D721Med (cell line): ENCODE results near the gene NEK8.
A peak's percentile ranks its signal among the peaks of the same experiment; 100 is the strongest.

Source experiments
- DNase-seq: peaks from one replicate; pipeline ENCODE4 v3.0.0; 2011; ENCODE audit warnings: low spot score; ENCODE audit not compliant: insufficient read length
- FAIRE-seq: peaks from 2 replicates; lab custom pipeline; 2011; peaks lifted over from hg19 to GRCh38; lab: Jason Lieb, UNC
- CTCF ChIP-seq: IDR thresholded peaks from 2 replicates; pipeline ENCODE4 v1.5.1; 2012; ENCODE audit warnings: mild to moderate bottlenecking, control low read depth; ENCODE audit not compliant: insufficient read depth; ENCODE audit errors: missing control alignments

Gene NEK8

GRCh38 chr17:28744104-28744971 lies 15.8 kb downstream of the NEK8 start:
- peak; percentile 54 for DNase-seq
- TF ChIP-seq CTCF = no peak
- FAIRE-seq = no peak

- TF ChIP-seq CTCF = no peak
- DNase-seq (no peak), FAIRE-seq (no peak)
Measured at GRCh38 chr17:28744972-28745785, 16.6 kb downstream of the NEK8 start.

GRCh38 chr17:28745786-28746411 lies 17.3 kb downstream of the NEK8 start:
- no peak for TF ChIP-seq CTCF
- DNase-seq (no peak), FAIRE-seq (no peak)

GRCh38 chr17:28746611-28747050 lies 18.0 kb downstream of the NEK8 start:
- no peak for FAIRE-seq
- no peak for DNase-seq
- TF ChIP-seq CTCF = no peak

- DNase-seq = no peak
- TF ChIP-seq CTCF = no peak
- FAIRE-seq = no peak
Measured at GRCh38 chr17:28747051-28747691, 18.6 kb downstream of the NEK8 start.

GRCh38 chr17:28747801-28748750 lies 19.5 kb downstream of the NEK8 start:
- no peak for TF ChIP-seq CTCF
- no peak for DNase-seq
- FAIRE-seq = no peak
